ENCODE results near the gene ORMDL3. TPM values are rescaled to one million over a fixed set of nuclear protein-coding genes. Genes with fewer than 3 reads are reported as not detected.

Gene ORMDL3
- total RNA-seq (10 to 100 TPM; 37.0 to 64.3 (median 52.2) TPM), polyA plus RNA-seq (10 to 100 TPM; 43.7 to 97.5 TPM)
- long read RNA-seq, donor 1, transcript ORMDL3-201 (4 exons, 2,111 nt), result major isoform, 13 of 18 reads
- long read RNA-seq, donor 1, transcript ORMDL3-204 (4 exons, 2,106 nt), result minor isoform, 5 of 18 reads
- long read RNA-seq, donor 1, partial matches to known transcripts, result 0 of 18 reads
- long read RNA-seq, donor 1, other reads (novel, unspliced or antisense), result 0 of 18 reads
- long read RNA-seq, donor 2, transcript ORMDL3-201 (4 exons, 2,111 nt), result major isoform, 21 of 29 reads
- long read RNA-seq, donor 2, transcript ORMDL3-204 (4 exons, 2,106 nt), result minor isoform, 8 of 29 reads
- long read RNA-seq, donor 2, partial matches to known transcripts, result 0 of 29 reads
- long read RNA-seq, donor 2, other reads (novel, unspliced or antisense), result 0 of 29 reads
- long read RNA-seq, donor 3, transcript ORMDL3-201 (4 exons, 2,111 nt), result major isoform, 5 of 14 reads
- long read RNA-seq, donor 3, partial matches to known transcripts, result 1 of 14 reads
- long read RNA-seq, donor 3, other reads (novel, unspliced or antisense), result 4 of 14 reads

GRCh38 chr17:39927101-39927928, at the start of gene ORMDL3, which contains the start of gene LRRC3C:
TSS of gene ORMDL3 (minus strand) at chr17:39927601. CDS start at chr17:39924203, 3,398 bp downstream.
TSS of gene LRRC3C (plus strand) at chr17:39927732. CDS start at chr17:39941524, 13,792 bp downstream.
- WGBS, 3 donors, result 0 to 1% (median 1%) methylated on average over 65 to 72 of the region's 72 CpGs
- intact Hi-C loops (cut with DNase I), result loop anchor here in 1 of 4 donors (2.0 kb wide), 1 partner anchor 25 kb away; no protein-coding TSS in a partner anchor

GRCh38 chr17:39975801-39976200, 48.4 kb upstream of the ORMDL3 start:
- DNase-seq, result no peak
- no peaks in the 10 kb centered on the region for H3K9me3 ChIP-seq
- H3K27ac ChIP-seq, result no peak overlapping the region
- H3K4me1 ChIP-seq (ENCODE audit: insufficient read depth), result no peaks in the 10 kb centered on the region
- TF ChIP-seq EP300 (IDR thresholded peaks at IDR 0.05) (no peak), CTCF (IDR thresholded peaks at IDR 0.05) (no peak)
- no peaks in the 10 kb centered on the region for H3K27me3 ChIP-seq
- H3K36me3 ChIP-seq, result no peaks in the 10 kb centered on the region
- no peak overlapping the region for H3K4me3 ChIP-seq
- intact Hi-C loops (cut with DNase I), result no loop called here
- 54 to 61% (median 61%) methylated on average over 4 of the region's 4 CpGs for WGBS, 3 donors

More at GRCh38 chr17:39927101-39927928, at the start of gene ORMDL3, which contains the start of gene LRRC3C:
- H3K9me3 ChIP-seq, result no peaks in the 10 kb centered on the region
- H3K27ac ChIP-seq, result peak within 1 kb of the TSS; percentile 79 to 89
- H3K4me3 ChIP-seq, result peak within 1 kb of the TSS; percentile 96
- H3K4me1 ChIP-seq (ENCODE audit: insufficient read depth), result peaks cover 6% of the 10 kb centered on the region
- H3K36me3 ChIP-seq, result no peaks in the 10 kb centered on the region
- DNase-seq, result peak; percentile 95 to 98 (median 96)
- H3K27me3 ChIP-seq, result no peaks in the 10 kb centered on the region
- TF ChIP-seq CTCF (IDR thresholded peaks at IDR 0.05), result no peak
- TF ChIP-seq EP300 (IDR thresholded peaks at IDR 0.05), result no peak
- TF ChIP-seq POLR2A (IDR thresholded peaks at IDR 0.05), result no peak

DNA sequence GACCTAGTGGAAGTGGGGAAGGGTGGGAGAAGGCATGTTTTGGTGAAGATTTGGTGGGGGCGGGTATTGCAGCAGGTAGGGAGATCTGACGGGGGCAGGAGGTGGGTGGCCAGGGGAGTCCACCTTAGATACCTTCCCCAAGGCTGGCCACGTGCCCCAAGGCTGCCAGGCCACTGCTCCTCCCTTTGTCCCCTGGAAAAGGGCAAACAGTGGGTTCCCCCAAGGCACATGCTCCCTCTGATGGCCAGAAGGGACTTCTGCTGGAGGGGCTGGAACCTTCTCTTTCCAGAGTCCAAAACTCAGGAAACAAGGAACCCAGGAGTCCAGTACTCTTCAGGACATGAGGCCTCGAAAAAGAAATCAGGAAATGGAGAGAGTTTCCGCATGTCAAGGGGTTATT, 47.0 kb upstream of the ORMDL3 start:
- Histone ChIP-seq H3K27ac (no peak overlapping the region), H3K4me1 (ENCODE audit: insufficient read depth) (no peaks in the 10 kb centered on the region), H3K27me3 (no peaks in the 10 kb centered on the region), H3K9me3 (no peaks in the 10 kb centered on the region), H3K4me3 (no peak overlapping the region), H3K36me3 (no peaks in the 10 kb centered on the region)
- DNase-seq, result no peak
- WGBS, 3 donors, result 82 to 91% (median 83%) methylated on average over 5 of the region's 5 CpGs
- no peak for TF ChIP-seq EP300 (IDR thresholded peaks at IDR 0.05)
- TF ChIP-seq POLR2A (IDR thresholded peaks at IDR 0.05), result no peak
- no peak for TF ChIP-seq CTCF (IDR thresholded peaks at IDR 0.05)
- intact Hi-C loops (cut with DNase I), result no loop called here

DNA sequence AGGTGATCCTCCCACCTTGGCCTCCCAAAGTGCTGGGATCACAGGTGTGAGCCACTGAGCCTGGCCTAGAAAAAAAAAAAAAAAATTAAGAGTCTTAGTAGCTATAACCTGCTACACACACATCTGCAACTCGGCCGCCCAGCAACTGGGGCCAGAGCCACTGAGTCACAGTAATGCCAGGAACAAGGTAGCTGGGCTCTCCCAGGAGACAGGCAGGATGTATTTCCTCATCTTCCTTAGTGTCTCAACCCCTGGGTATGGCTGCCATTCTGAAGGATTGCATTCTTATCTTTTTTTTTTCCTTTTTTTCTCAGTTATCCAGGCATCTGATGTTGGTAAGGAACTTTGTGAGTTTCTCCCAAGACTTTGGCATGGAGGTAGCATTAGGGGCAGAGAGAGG, 46.1 kb upstream of the ORMDL3 start:
- TF ChIP-seq EP300 (IDR thresholded peaks at IDR 0.05) (no peak), POLR2A (IDR thresholded peaks at IDR 0.05) (no peak), CTCF (IDR thresholded peaks at IDR 0.05) (no peak)
- no peak overlapping the region for H3K4me3 ChIP-seq
- intact Hi-C loops (cut with DNase I), result no loop called here
- no peak for DNase-seq
- H3K27me3 ChIP-seq, result no peaks in the 10 kb centered on the region
- no peaks in the 10 kb centered on the region for H3K36me3 ChIP-seq
- no peaks in the 10 kb centered on the region for H3K9me3 ChIP-seq
- no peaks in the 10 kb centered on the region for H3K4me1 ChIP-seq (ENCODE audit: insufficient read depth)
- 89 to 98% (median 97%) methylated on average over 2 of the region's 2 CpGs for WGBS, 3 donors
- H3K27ac ChIP-seq, result no peak overlapping the region
